Measurements from ENCODE around the gene PLN.

GRCh38 chr6:118501099-118501498 is 47.0 kb upstream of the PLN start:
- no peak for TF ChIP-seq POLR2A (IDR thresholded peaks at IDR 0.05)
- TF ChIP-seq CTCF (IDR thresholded peaks at IDR 0.05) = no peak
- no peak for TF ChIP-seq POLR2AphosphoS5 (IDR thresholded peaks at IDR 0.05)
- no peak for TF ChIP-seq EP300 (IDR thresholded peaks at IDR 0.05; ENCODE audit: low read depth)
